Natural killer cell (primary cell): ENCODE results near the gene DLL1. TPM values are rescaled to one million over a fixed set of nuclear protein-coding genes. Genes with fewer than 3 reads are reported as not detected.

Experiments used
- ATAC-seq, 3 donors: fragments of 150-1000 bp in 2 of 3; fragments of 200-7000 bp in 1 of 3; cut with Tn5 transposase; 1 replicate in 1 of 3; 2 replicates in 2 of 3; pipeline ENCODE4 v1.10.0; 2021; ENCODE audit warnings: mild to moderate bottlenecking in 2 of 3, moderate library complexity in 2 of 3
- DNase-seq, 2 donors: peaks; one replicate each; pipeline versions ENCODE4 v3.0.0 to v3.0.0-alpha.2; 2013 to 2021; ENCODE audit warnings: mixed read lengths in 1 of 2
- H3K27ac ChIP-seq: one replicate; pipeline ENCODE4 v1.5.1; 2013; ENCODE audit warnings: mild to moderate bottlenecking, low read length
- H3K27me3 ChIP-seq: one replicate; pipeline ENCODE4 v1.6.1; 2013; ENCODE audit warnings: low read length; ENCODE audit not compliant: control insufficient read depth, insufficient read depth
- H3K36me3 ChIP-seq: one replicate; pipeline ENCODE4 v1.6.1; 2013; ENCODE audit warnings: low read length; ENCODE audit not compliant: control insufficient read depth, insufficient read depth
- H3K4me1 ChIP-seq: one replicate; pipeline ENCODE4 v1.6.1; 2013; ENCODE audit warnings: low read length; ENCODE audit not compliant: control insufficient read depth, insufficient read depth
- H3K4me3 ChIP-seq: one replicate; pipeline ENCODE4 v1.5.1; 2013; ENCODE audit warnings: low read length
- H3K9me3 ChIP-seq: one replicate; pipeline ENCODE4 v1.6.1; 2013; ENCODE audit warnings: low read length; ENCODE audit not compliant: control insufficient read depth, insufficient read depth
- H3K27ac Mint-ChIP-seq, 2 donors: one replicate each; pipeline ENCODE4 v1.8.0; 2022; ENCODE audit warnings: mild to moderate bottlenecking in 2 of 2, mixed read lengths in 2 of 2, moderate library complexity in 1 of 2
- H3K27me3 Mint-ChIP-seq, 2 donors: one replicate each; pipeline ENCODE4 v1.8.0; 2022; ENCODE audit warnings: low read depth in 2 of 2, mixed read lengths in 2 of 2
- H3K36me3 Mint-ChIP-seq: one replicate; pipeline ENCODE4 v1.8.0; 2022; ENCODE audit warnings: mixed read lengths
- H3K4me1 Mint-ChIP-seq, 2 donors: one replicate each; pipeline ENCODE4 v1.8.0; 2022; ENCODE audit warnings: mixed read lengths in 2 of 2
- H3K4me3 Mint-ChIP-seq: one replicate; pipeline ENCODE4 v1.8.0; 2022; ENCODE audit warnings: mild to moderate bottlenecking, moderate library complexity, mixed read lengths
- H3K9me3 Mint-ChIP-seq, 2 donors: one replicate each; pipeline ENCODE4 v1.8.0; 2022; ENCODE audit warnings: mixed read lengths in 2 of 2
- WGBS: methylation state at CpG from one replicate; pipeline ENCODE4 v1.1.7; 2013; ENCODE audit warnings: missing lambda C conversion rate; ENCODE audit not compliant: insufficient coverage; 5-methylcytosine and 5-hydroxymethylcytosine counted together
- intact Hi-C: fragments of 100-400 bp; cut with micrococcal nuclease; formaldehyde crosslinking; loops from one replicate; pipeline ENCODE4 v1.14.2; 2022
- total RNA-seq, 4 donors: library from RNA; stranded (reverse); fragments of 120-200 nt in 1 of 4; gene quantifications; one replicate each; pipeline versions ENCODE4 v1.2.3 to v1.2.4, GENCODE V29; 2013 to 2022
- TF ChIP-seq, protein P1 (sequence below): fragments of 200-600 bp; IDR thresholded peaks from one replicate; pipeline ENCODE4 v1.8.0; 2022; ENCODE audit warnings: antibody characterized with exemption

Gene DLL1
- total RNA-seq, 3 donors from 2014 or later (not counting 1 experiment from before 2014, with no cell fraction given) = 4.3 to 16.9 (median 6.0) TPM

DNA sequence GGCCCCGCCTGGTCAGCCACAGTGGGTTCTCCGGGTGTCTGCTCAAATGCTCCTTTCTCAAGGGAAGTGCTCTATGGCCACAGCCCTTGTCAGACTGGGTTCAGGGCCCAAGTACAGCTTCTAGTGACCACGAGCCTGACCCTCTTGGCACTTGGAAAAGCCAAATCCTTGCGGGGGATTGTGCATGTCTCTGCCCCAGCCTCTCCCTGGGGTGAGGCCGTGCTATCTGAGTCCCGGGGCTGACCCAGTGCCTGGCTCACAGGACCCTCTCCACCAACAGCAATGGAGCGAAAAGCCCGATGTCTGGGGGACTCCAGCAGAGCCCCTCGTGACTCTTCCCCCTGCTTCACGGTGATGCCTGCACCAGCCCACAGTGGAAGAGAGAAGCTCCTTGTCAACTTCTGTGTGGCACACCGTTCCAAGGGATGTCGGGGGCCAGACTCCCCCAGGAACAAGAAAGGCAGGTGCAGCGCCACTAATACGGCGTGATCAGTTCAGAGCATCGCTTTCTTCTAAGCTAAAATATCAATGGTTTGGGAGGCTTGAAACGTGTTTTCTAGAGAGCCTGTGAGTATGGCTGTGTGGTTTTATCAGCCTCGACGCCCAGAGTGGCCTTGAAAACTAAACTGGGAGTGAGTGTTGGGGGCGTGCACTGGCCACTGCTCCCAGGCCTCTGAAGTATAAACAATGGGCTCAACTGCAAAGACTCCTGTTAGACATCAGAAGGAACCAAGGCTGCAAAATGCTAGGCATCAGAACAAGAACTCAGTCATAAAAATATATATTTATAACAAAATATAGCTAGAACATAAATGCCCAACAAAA, 51.9 kb downstream of the DLL1 start:
- Mint-ChIP-seq H3K4me1 (peaks cover 0 to 5% of the 10 kb centered on the region in 2 donors), H3K27ac (no peak overlapping the region), H3K9me3 (no peaks in the 10 kb centered on the region), H3K27me3 (peaks cover 12 to 16% of the 10 kb centered on the region in 2 donors), H3K4me3 (no peak overlapping the region), H3K36me3 (no peaks in the 10 kb centered on the region)
- H3K27ac ChIP-seq = no peak overlapping the region
- H3K4me3 ChIP-seq = no peak overlapping the region
- H3K27me3 ChIP-seq = no peaks in the 10 kb centered on the region
- 84% methylated on average over 20 of the region's 20 CpGs for WGBS
- TF ChIP-seq, protein P1, sequence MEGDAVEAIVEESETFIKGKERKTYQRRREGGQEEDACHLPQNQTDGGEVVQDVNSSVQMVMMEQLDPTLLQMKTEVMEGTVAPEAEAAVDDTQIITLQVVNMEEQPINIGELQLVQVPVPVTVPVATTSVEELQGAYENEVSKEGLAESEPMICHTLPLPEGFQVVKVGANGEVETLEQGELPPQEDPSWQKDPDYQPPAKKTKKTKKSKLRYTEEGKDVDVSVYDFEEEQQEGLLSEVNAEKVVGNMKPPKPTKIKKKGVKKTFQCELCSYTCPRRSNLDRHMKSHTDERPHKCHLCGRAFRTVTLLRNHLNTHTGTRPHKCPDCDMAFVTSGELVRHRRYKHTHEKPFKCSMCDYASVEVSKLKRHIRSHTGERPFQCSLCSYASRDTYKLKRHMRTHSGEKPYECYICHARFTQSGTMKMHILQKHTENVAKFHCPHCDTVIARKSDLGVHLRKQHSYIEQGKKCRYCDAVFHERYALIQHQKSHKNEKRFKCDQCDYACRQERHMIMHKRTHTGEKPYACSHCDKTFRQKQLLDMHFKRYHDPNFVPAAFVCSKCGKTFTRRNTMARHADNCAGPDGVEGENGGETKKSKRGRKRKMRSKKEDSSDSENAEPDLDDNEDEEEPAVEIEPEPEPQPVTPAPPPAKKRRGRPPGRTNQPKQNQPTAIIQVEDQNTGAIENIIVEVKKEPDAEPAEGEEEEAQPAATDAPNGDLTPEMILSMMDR = no peak
- H3K36me3 ChIP-seq = no peaks in the 10 kb centered on the region
- no peak for ATAC-seq
- H3K4me1 ChIP-seq = peaks cover 4% of the 10 kb centered on the region
- no peak for DNase-seq
- intact Hi-C loops = no loop called here
- no peaks in the 10 kb centered on the region for H3K9me3 ChIP-seq

DNA sequence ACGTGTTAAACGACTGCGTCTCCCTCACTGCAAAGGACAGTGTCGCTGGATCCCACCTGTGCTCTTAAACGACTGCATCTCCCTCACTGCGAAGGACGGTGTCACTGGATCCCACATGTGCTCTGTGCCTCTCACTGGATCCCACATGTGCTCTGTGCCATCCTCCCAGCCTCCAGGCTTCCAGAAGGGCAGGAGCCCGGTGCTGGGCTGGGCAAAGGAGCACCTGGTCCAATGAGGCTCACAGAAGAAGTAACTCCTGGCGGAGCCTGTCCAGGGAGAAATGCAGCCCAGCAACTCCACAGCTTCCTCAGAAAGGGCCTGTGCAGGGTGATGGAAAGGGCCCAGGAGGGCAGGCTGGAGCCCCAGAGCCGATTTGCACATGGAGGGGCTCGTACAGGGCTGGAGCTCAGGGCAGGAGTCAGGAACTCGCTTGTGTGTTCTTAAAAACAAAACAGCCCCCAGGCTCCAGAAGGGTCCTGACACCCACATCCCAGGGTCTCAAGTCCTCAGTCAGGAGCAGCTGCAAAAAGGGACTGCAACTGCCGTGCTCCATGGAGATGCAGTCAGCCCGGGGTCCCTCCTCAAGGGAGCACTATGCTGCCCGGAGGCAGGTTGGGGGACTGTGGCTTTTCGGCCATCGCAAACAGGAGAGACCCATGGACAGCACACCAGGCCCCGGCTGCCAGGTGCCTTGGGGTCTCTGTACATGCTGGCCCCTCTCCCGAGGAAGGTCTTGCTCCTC, 52.7 kb downstream of the DLL1 start:
- Mint-ChIP-seq H3K4me1 (peaks cover 0 to 7% of the 10 kb centered on the region in 2 donors), H3K9me3 (no peaks in the 10 kb centered on the region), H3K36me3 (no peaks in the 10 kb centered on the region), H3K27me3 (peaks cover 13 to 15% of the 10 kb centered on the region in 2 donors), H3K4me3 (no peak overlapping the region), H3K27ac (no peak overlapping the region)
- Histone ChIP-seq H3K27ac (no peak overlapping the region), H3K27me3 (no peaks in the 10 kb centered on the region), H3K36me3 (no peaks in the 10 kb centered on the region), H3K4me3 (no peak overlapping the region), H3K4me1 (peaks cover 8% of the 10 kb centered on the region), H3K9me3 (no peaks in the 10 kb centered on the region)
- 88% methylated on average over 19 of the region's 19 CpGs for WGBS
- TF ChIP-seq, protein P1 = no peak
- intact Hi-C loops = no loop called here
- ATAC-seq (no peak), DNase-seq (no peak)

DNA sequence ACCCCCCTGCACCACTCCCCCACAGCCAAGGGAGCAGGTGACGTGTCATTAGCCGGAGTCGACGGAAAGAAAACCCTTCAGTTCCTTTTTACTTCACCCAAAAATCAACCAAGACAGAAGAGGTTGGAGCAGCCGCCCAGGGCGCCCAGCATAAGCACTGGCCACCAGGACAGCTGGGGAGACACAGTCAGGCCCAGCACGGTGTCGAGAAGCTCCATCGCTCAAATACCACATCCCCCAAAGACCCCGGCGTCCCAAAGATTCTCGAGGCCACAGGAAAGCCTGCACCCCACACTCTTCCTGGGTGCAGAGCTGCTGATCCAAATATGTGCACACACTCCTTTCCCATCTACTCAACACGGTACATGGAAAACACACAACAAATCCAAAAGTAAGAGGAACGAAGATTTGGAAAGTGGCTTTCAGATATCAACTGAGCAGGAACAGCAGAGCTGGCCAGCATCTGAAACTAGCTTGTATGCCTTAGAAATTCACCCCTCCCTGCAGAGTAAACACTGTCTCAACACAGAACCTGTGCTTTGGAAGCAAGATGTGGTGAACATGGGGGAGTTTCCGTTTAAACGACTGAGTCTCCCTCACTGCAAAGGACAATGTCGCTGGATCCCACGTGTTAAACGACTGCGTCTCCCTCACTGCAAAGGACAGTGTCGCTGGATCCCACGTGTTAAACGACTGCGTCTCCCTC, 54.6 kb downstream of the DLL1 start:
- Histone ChIP-seq H3K4me3 (no peak overlapping the region), H3K9me3 (no peaks in the 10 kb centered on the region), H3K36me3 (no peaks in the 10 kb centered on the region), H3K27ac (no peak overlapping the region), H3K4me1 (peaks cover 8% of the 10 kb centered on the region), H3K27me3 (no peaks in the 10 kb centered on the region)
- ATAC-seq = no peak
- Mint-ChIP-seq H3K27me3 (peaks cover 10 to 20% of the 10 kb centered on the region in 2 donors), H3K9me3 (no peaks in the 10 kb centered on the region), H3K4me1 (peaks cover 0 to 4% of the 10 kb centered on the region in 2 donors), H3K27ac (no peak overlapping the region), H3K36me3 (no peaks in the 10 kb centered on the region), H3K4me3 (no peak overlapping the region)
- intact Hi-C loops = no loop called here
- TF ChIP-seq, protein P1 = no peak
- no peak for DNase-seq
- WGBS = 76% methylated on average over 21 of the region's 24 CpGs
